Stimulated activated CD4-positive, alpha-beta T cell treated with anti-CD3 and anti-CD28 coated beads, Interleukin-1b, Interleukin-23, amount 100 ng/mL, for 48 hours (primary cell): Measurements from ENCODE around the gene UBQLN1.
A peak's percentile ranks its signal among the peaks of the same experiment; 100 is the strongest.
"Not testable (repeated sequence)": the region's sequence is repeated elsewhere in the genome, so short reads cannot be mapped to it uniquely, and the experiment has no call there.

Experiments used
- DNase-seq: peaks from one replicate; pipeline ENCODE4 v3.0.0-alpha.2; 2020

Gene UBQLN1

GRCh38 chr9:83707768-83708514, at the start of gene UBQLN1:
Gene UBQLN1 (minus strand): TSS chr9:83707958. CDS start chr9:83707679, 279 bp downstream.
- peak; percentile 89 for DNase-seq

GRCh38 chr9:83754383-83754977, 46.7 kb upstream of the UBQLN1 start:
- DNase-seq = no peak

- no peak for DNase-seq
Measured at GRCh38 chr9:83749706-83750105, 41.9 kb upstream of the UBQLN1 start.

DNA sequence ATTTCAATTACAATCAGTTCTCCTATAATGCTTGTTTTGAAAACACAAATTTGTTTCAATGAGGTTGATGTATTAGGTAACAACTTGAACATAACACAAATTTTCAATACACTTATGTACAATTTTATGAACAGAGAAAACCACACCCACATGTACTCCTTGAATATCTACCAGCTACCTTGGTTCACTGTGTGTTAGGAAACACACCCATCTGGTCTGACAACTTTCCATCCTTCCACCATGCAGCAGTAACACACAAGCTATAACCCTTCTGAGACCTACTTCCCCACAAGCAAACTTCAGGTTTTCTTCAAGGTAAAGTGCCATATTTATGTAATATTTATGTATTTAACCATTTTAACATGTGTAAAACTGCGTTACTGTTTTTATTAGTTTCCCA, 36.4 kb upstream of the UBQLN1 start:
- no peak for DNase-seq

DNA sequence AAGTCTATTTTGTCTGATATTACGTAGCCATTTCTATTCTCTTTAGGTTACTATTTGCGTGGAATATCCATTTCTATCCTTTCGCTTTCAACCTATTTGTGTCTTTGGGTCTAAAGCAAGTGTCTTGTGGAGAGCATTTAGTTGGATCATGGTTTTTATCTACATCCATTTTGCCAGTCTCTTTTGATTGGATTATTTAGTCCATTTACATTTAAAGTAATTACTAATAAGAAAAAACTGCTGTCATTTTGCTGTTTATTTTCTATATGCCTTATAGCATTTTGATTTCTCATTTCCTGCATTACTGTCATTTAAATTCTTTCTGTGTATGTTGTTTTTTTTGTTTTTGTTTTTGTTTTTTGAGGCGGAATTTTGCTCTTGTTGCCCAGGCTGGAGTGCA, 26.0 kb upstream of the UBQLN1 start:
- no peak for DNase-seq

DNA sequence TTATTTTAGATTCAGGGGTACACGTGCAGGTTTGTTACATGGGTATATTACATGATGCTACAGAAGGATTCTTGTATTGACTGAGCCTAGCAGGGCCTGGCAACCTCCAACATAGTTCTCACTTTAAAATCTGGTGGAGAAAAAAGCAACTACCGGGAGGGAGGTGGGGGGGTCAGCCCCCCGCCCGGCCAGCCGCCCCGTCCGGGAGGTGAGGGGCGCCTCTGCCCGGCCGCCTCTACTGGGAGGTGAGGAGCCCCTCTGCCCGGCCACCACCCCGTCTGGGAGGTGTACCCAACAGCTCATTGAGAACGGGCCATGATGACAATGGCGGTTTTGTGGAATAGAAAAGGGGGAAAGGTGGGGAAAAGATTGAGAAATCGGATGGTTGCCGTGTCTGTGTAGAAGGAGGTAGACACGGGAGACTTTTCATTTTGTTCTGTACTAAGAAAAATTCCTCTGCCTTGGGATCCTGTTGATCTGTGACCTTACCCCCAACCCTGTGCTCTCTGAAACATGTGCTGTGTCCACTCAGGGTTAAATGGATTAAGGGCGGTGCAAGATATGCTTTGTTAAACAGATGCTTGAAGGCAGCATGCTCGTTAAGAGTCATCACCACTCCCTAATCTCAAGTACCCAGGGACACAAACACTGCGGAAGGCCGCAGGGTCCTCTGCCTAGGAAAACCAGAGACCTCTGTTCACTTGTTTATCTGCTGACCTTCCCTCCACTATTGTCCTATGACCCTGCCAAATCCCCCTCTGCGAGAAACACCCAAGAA, 21.0 kb upstream of the UBQLN1 start:
- not testable (repeated sequence) for DNase-seq

DNA sequence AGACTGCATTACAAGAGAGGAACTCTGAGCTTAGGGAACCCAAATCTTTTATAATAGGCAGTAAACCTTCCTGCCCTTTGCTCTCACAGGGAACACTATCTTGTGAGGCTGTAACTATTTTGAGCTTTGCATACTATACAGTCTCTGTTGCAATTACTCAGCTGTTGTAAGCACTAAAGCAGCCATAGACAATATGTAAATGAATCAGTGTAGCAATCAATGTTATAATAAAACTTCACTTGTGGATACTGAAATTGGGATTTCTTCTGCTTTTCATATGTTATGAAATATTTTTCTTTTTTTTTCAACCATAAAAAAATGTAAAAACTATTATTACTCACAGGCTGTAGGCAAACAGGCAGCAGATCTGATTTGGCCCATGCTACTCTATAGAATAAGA, 16.7 kb upstream of the UBQLN1 start:
- no peak for DNase-seq

DNA sequence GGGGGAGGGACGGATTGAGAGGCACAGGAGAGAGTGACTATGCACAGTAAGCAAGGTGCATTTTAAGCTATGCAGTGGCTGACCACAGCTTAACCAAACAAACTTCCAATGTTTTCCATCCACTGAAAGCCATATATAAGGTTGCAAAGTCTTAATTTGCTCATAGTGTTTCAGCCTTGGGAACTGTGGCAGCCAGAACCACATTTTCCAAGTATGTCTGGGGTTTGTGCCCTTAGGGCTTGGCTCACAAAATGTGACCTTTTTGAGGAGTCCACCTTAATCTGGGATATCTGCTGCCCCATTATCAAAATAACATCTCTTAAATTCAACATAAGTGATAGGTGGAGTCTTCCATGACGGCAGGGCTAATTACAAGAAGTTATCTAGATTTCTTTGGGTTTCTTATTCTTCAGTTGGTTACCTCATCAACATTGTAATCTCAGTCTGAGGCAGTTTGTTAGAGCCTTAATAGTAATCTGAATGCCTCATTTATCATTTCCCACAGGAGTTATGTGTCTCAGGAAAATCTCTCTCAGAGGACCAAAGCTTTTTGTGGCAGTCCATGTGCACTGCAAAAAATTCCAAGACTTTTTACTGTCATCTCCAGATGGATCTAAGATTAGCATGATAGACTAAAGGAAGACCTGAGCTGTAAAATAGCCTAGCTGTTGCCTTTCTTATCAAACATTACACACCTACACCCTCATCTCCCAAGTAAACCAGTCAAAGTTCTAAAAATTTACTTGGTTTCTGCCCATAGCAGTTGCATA, 15.2 kb upstream of the UBQLN1 start:
- DNase-seq = no peak

DNA sequence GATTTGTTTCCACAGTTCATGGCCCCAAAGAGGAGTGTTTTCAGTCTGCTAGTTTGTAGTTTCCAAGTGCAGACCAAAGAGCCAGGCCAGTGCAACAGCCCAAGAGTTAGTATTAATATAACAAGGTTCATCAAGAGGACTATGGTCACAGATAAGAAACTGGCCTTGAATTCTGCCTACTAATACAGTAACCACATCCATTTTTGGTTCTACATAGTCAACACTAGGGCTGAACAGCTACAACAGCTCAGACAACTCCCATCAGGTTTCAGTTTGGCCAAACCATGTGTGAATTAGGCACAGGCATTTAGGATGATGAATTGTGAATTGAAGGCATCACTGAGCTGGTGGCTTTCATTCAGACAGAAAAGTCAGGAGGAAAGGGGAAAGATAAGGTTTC, 13.8 kb upstream of the UBQLN1 start:
- no peak for DNase-seq

GRCh38 chr9:83715794-83716193, 8.0 kb upstream of the UBQLN1 start:
- no peak for DNase-seq

DNA sequence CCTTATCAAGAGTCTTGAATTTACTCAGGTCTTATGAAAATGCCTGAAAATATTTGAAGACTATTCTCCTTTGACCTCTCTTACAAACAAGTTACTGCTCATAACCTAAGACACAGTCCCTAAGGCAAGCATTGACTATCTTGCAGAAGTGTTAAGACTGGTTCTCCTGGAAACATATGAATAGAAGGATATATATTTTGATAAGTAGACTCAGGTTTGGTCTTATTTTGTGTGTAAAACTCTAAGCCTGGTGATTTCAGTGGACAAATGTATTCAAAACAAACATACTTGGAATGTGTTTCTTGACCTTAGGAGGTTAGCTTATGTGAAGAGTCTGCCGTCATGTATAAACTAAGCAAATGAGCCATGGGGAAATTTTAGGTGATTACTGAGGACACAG, 7.5 kb upstream of the UBQLN1 start:
- DNase-seq = no peak

DNA sequence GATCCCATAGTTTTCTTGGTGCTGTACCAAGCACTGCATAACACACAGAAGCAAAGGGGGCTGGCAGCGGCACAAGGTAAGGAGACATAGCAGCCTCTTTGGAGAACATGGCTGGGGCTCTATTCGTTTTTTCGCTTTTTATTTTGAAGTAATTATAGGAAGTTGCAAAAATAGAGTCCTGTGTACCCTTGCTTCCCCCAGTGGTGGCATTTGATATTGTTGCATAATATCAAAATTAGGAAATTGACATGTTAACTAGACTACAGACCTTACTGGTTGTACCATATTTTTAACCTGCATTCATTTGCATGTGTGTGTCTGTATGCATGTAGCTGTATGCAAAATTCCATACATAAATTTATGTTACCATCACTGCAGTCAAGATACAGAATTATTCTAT, 6.6 kb upstream of the UBQLN1 start:
- DNase-seq = no peak

GRCh38 chr9:83708515-83709158, 879 bp upstream of the UBQLN1 start:
- DNase-seq = peak; percentile 45

- peak; percentile 82 for DNase-seq
Measured at GRCh38 chr9:83707518-83707767, 315 bp downstream of the UBQLN1 start.

GRCh38 chr9:83706676-83707517, 861 bp downstream of the UBQLN1 start:
- DNase-seq = peak; percentile 68

GRCh38 chr9:83705219-83705651, 2.5 kb downstream of the UBQLN1 start:
- DNase-seq = peak; percentile 8

- no peak for DNase-seq
Measured at GRCh38 chr9:83701769-83702168, 6.0 kb downstream of the UBQLN1 start.

GRCh38 chr9:83701286-83701685, 6.5 kb downstream of the UBQLN1 start:
- no peak for DNase-seq

DNA sequence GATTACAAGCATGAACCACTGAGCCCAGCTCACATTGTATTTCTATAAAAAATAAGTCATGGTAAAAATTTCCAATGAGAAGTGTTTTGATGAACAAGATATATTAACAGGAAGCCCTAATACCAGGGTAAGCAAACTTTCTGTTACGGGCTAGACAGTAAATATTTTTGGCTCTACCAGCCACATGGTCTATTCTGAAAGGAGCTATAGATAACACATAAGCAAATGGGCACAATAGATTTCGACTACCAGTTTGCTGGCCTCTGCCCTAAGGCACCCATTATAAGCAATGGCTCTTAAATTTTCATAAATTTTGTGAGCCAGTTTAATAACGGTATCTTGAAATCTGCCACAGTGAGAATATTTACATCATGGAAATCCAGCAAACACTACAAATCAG, 8.1 kb downstream of the UBQLN1 start:
- DNase-seq = no peak

DNA sequence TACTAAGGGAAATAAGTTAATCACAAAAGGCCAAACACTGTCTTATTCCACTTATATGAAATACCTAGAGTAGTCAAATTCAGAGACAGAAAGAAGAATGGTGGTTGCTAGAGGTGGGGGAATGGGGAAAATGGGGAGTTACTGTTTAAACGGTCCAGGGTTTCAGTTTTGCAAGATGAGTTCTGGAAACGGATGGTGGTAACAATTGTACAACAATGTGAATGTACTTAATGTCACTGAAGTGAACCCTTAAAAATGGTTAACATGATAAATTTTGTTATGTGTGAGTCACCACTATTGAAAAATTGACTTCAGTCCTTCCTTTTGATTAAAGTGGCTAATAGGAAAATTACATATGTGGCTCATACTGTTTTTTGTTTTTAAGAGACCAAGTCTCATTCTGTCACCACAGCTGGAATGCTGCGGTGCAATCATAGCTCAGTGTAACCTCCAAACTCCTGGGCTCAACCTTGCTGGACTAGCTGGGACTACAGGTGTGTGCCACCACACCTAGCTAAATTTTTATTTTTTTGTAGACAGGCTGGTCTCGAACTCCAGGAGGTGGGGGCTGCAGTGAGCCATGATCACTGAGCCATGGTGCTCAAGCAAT, 8.7 kb downstream of the UBQLN1 start:
- no peak for DNase-seq

GRCh38 chr9:83691492-83691891, 16.3 kb downstream of the UBQLN1 start:
- DNase-seq = no peak

GRCh38 chr9:83688921-83689320, 18.8 kb downstream of the UBQLN1 start:
- DNase-seq = no peak
